ENCODE measurements around the gene TMED4.

DNA sequence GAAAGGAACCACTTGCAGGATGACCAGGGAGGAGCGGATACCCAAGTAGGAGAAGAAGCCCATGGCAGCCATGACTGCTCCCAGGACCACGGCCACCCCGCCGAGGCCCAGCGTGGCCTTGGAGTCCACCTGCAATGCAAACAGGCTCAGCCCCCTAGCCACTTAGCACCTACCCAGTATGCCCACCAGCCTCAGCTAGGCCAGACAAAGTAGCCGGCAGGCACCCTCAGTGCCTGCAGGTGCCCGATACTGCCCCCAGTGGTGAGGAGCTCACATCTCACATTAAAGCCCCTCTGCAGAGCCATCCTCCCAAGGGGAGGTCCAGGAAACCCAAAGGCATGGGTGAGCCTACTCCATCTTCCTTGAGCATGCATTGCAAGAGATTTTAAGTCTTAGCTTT is 47.5 kb downstream of the TMED4 start:
- TF ChIP-seq RAD21 (conservative IDR thresholded peaks at IDR 0.05), result no peak
- TF ChIP-seq, protein P1, sequence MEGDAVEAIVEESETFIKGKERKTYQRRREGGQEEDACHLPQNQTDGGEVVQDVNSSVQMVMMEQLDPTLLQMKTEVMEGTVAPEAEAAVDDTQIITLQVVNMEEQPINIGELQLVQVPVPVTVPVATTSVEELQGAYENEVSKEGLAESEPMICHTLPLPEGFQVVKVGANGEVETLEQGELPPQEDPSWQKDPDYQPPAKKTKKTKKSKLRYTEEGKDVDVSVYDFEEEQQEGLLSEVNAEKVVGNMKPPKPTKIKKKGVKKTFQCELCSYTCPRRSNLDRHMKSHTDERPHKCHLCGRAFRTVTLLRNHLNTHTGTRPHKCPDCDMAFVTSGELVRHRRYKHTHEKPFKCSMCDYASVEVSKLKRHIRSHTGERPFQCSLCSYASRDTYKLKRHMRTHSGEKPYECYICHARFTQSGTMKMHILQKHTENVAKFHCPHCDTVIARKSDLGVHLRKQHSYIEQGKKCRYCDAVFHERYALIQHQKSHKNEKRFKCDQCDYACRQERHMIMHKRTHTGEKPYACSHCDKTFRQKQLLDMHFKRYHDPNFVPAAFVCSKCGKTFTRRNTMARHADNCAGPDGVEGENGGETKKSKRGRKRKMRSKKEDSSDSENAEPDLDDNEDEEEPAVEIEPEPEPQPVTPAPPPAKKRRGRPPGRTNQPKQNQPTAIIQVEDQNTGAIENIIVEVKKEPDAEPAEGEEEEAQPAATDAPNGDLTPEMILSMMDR (IDR thresholded peaks at IDR 0.05; ENCODE audit: poor library complexity, severe bottlenecking), result peak; percentile 32
- no peak for TF ChIP-seq SMC3 (conservative IDR thresholded peaks at IDR 0.05; ENCODE audit: poor library complexity)
- TF ChIP-seq EP300 (conservative IDR thresholded peaks at IDR 0.05; ENCODE audit: poor library complexity, severe bottlenecking), result no peak
- no peak for TF ChIP-seq REST (IDR thresholded peaks at IDR 0.05; ENCODE audit: borderline replicate concordance)
- no peak for TF ChIP-seq EZH2 (IDR thresholded peaks at IDR 0.05; ENCODE audit: borderline replicate concordance, insufficient read depth, low read length, poor library complexity, severe bottlenecking)
